A549 (cell line): Measurements from ENCODE around the gene TRIM25. TPM values are rescaled to one million over a fixed set of nuclear protein-coding genes. Genes with fewer than 3 reads are reported as not detected.
A peak's percentile ranks its signal among the peaks of the same experiment; 100 is the strongest.

Experiments used
- ATAC-seq, 2 experiments: fragments of 200-7000 bp in 1 of 2; fragments of >200 bp in 1 of 2; cut with Nextera tagmentation in 1 of 2; cut with Tn5 transposase in 1 of 2; 3 replicates each; pipeline versions ENCODE4 v1.8.0 to v1.9.1; 2018 to 2020; ENCODE audit warnings: mild to moderate bottlenecking in 1 of 2, moderate library complexity in 1 of 2
- CTCF ChIA-PET: fragments of 300-600 bp; sonication (Branson Sonifier 250); formaldehyde crosslinking; extraction: SDS; loops from one replicate; lab custom pipeline; 2021; ENCODE audit warnings: antibody characterized with exemption, inconsistent platforms; lab: Yijun Ruan, JAX
- POLR2A ChIA-PET: fragments of 350-600 bp; formaldehyde crosslinking; extraction: SDS; loops from one replicate; lab custom pipeline; 2021; ENCODE audit warnings: antibody characterized with exemption, inconsistent platforms; lab: Yijun Ruan, JAX
- DNase-seq, 2 experiments: peaks; one replicate each; pipeline versions ENCODE4 v3.0.0 to v3.0.0-alpha.2; 2011 to 2016; ENCODE audit warnings: low read depth in 1 of 2, low spot score in 1 of 2
- FAIRE-seq: peaks from 2 replicates; lab custom pipeline; 2011; peaks lifted over from hg19 to GRCh38; lab: Jason Lieb, UNC
- H3K27ac ChIP-seq, 2 experiments: fragments of >200 bp; sonication (Bioruptor Twin); formaldehyde crosslinking; 3 replicates each; pipeline ENCODE4 v1.5.1; 2016 to 2017
- H3K4me1 ChIP-seq: fragments of >200 bp; sonication (Bioruptor Twin); formaldehyde crosslinking; 3 replicates; pipeline ENCODE4 v1.6.1; 2016
- H3K4me2 ChIP-seq: fragments of >200 bp; sonication (Bioruptor Twin); formaldehyde crosslinking; 3 replicates; pipeline ENCODE4 v1.6.1; 2016
- H3K4me3 ChIP-seq: fragments of >200 bp; sonication (Bioruptor Twin); formaldehyde crosslinking; 3 replicates; pipeline ENCODE4 v1.5.1; 2016
- H3K9me3 ChIP-seq: fragments of >200 bp; sonication (Bioruptor Twin); formaldehyde crosslinking; 3 replicates; pipeline ENCODE4 v1.6.1; 2016
- BHLHE40 ChIP-seq: IDR thresholded peaks from 2 replicates; pipeline ENCODE4 v1.6.1; 2012; ENCODE audit warnings: low read depth, low read length, inconsistent platforms
- CBX8 ChIP-seq: fragments of 200-600 bp; sonication (generic); IDR thresholded peaks from 2 replicates; pipeline ENCODE4 v1.6.1; 2016
- CHD2 ChIP-seq: fragments of 150-350 bp; IDR thresholded peaks from 2 replicates; pipeline ENCODE4 v1.6.1; 2014; ENCODE audit warnings: low read length; ENCODE audit not compliant: partially characterized antibody
- EHF ChIP-seq: fragments of 250-450 bp; sonication (Bioruptor Pico); IDR thresholded peaks from 2 replicates; pipeline ENCODE4 v1.5.0; 2020; ENCODE audit warnings: mild to moderate bottlenecking
- EHMT2 ChIP-seq: fragments of 200-600 bp; sonication (generic); IDR thresholded peaks from 2 replicates; pipeline ENCODE4 v1.6.1; 2016; ENCODE audit warnings: antibody characterized with exemption, low read depth, mild to moderate bottlenecking, moderate library complexity
- EP300 ChIP-seq, 2 experiments: fragments of >200 bp; sonication (Bioruptor Twin); formaldehyde crosslinking; IDR thresholded peaks; 2 replicates in 1 of 2; 3 replicates in 1 of 2; pipeline ENCODE4 v1.6.1; 2016 to 2017
- FOSL2 ChIP-seq, 2 experiments: fragments of 450-650 bp in 1 of 2; fragments of >200 bp in 1 of 2; sonication (Bioruptor Twin) in 1 of 2; formaldehyde crosslinking; IDR thresholded peaks; 2 replicates each; pipeline versions ENCODE4 v1.5.0 to v1.6.1; 2016 to 2020; ENCODE audit warnings: mild to moderate bottlenecking in 1 of 2, moderate library complexity in 1 of 2
- HOXB13 ChIP-seq: fragments of 250-450 bp; sonication (Bioruptor Pico); IDR thresholded peaks from 2 replicates; pipeline ENCODE4 v1.5.0; 2020; ENCODE audit warnings: low read depth, mild to moderate bottlenecking, moderate library complexity
- KDM1A ChIP-seq: fragments of 200-600 bp; sonication (generic); IDR thresholded peaks from 2 replicates; pipeline ENCODE4 v1.6.1; 2016; ENCODE audit warnings: low read depth, mild to moderate bottlenecking
- KDM5A ChIP-seq: fragments of 200-600 bp; sonication (generic); IDR thresholded peaks from 2 replicates; pipeline ENCODE4 v1.6.1; 2016; ENCODE audit warnings: antibody characterized with exemption, mild to moderate bottlenecking
- MAFK ChIP-seq: fragments of 450-650 bp; IDR thresholded peaks from 2 replicates; pipeline ENCODE4 v1.6.1; 2014; ENCODE audit not compliant: partially characterized antibody
- MAZ ChIP-seq: fragments of 150-350 bp; IDR thresholded peaks from 2 replicates; pipeline ENCODE4 v1.6.1; 2014; ENCODE audit warnings: antibody characterized with exemption, low read depth, low read length, borderline replicate concordance
- NPAS2 ChIP-seq: fragments of 250-450 bp; sonication (Bioruptor Pico); IDR thresholded peaks from 2 replicates; pipeline ENCODE4 v1.8.0; 2022; ENCODE audit warnings: mild to moderate bottlenecking, moderate library complexity, borderline replicate concordance
- NR3C1 ChIP-seq: fragments of >200 bp; sonication (Bioruptor Twin); formaldehyde crosslinking; IDR thresholded peaks from 3 replicates; pipeline ENCODE4 v1.6.1; 2017
- POLR2AphosphoS2 ChIP-seq: conservative IDR thresholded peaks from 2 replicates; pipeline ENCODE4 v1.6.1; 2012; ENCODE audit warnings: low read length, improper control_type of control experiment, inconsistent platforms
- SREBF2 ChIP-seq: fragments of 450-650 bp; IDR thresholded peaks from 2 replicates; pipeline ENCODE4 v1.6.1; 2014; ENCODE audit warnings: mild to moderate bottlenecking, moderate library complexity
- TP53 ChIP-seq: fragments of 250-450 bp; sonication (Bioruptor Pico); IDR thresholded peaks from 2 replicates; pipeline ENCODE4 v1.5.0; 2021; ENCODE audit warnings: mild to moderate bottlenecking, moderate library complexity
- ZC3H11A ChIP-seq: fragments of 450-650 bp; IDR thresholded peaks from 2 replicates; pipeline ENCODE4 v1.6.1; 2014; ENCODE audit warnings: antibody characterized with exemption, mild to moderate bottlenecking
- ZFP36 ChIP-seq: fragments of 450-650 bp; IDR thresholded peaks from 2 replicates; pipeline ENCODE4 v1.6.1; 2014; ENCODE audit warnings: borderline replicate concordance; ENCODE audit not compliant: partially characterized antibody
- ZSCAN20 ChIP-seq: fragments of 250-450 bp; sonication (Bioruptor Pico); IDR thresholded peaks from 2 replicates; pipeline ENCODE4 v1.8.0; 2022; ENCODE audit warnings: mild to moderate bottlenecking, moderate library complexity
- whole genome bisulfite sequencing: methylation state at CpG from one replicate; pipeline ENCODE4 v1.1.6; 2017; ENCODE audit errors: missing lambda C conversion rate; 5-methylcytosine and 5-hydroxymethylcytosine counted together
- polyA plus RNA-seq, 4 experiments: library from polyadenylated mRNA; depleted of rRNA in 3 of 4; stranded (reverse); fragments of >200 nt; fragmentation: RNase III in 1 of 4; extraction: RNeasy Plus Mini Kit Qiagen cat#74134 plus additional on column Dnase treatment in 1 of 4; gene quantifications; 2 replicates in 3 of 4; 3 replicates in 1 of 4; pipeline ENCODE4 v1.2.3, GENCODE V29; 2011 to 2017
- TF ChIP-seq, protein P1 (sequence below): IDR thresholded peaks from 2 replicates; pipeline ENCODE4 v1.6.1; 2012; ENCODE audit warnings: low read depth, borderline replicate concordance
- TF ChIP-seq, protein P2 (sequence below): fragments of 150-350 bp; IDR thresholded peaks from 2 replicates; pipeline ENCODE4 v1.6.1; 2014; ENCODE audit warnings: low read depth, mild to moderate bottlenecking, low read length
- TF ChIP-seq, protein P3 (sequence below): IDR thresholded peaks from 2 replicates; pipeline ENCODE4 v1.6.1; 2012
- TF ChIP-seq, protein P4 (sequence below): fragments of 200-600 bp; sonication (generic); IDR thresholded peaks from 2 replicates; pipeline ENCODE4 v1.6.1; 2016; ENCODE audit warnings: antibody characterized with exemption, mild to moderate bottlenecking, moderate library complexity

Gene TRIM25
- polyA plus RNA-seq, 2 of the 4 experiments (the other 2 are of a cell fraction): 38.3 to 65.4 TPM

DNA sequence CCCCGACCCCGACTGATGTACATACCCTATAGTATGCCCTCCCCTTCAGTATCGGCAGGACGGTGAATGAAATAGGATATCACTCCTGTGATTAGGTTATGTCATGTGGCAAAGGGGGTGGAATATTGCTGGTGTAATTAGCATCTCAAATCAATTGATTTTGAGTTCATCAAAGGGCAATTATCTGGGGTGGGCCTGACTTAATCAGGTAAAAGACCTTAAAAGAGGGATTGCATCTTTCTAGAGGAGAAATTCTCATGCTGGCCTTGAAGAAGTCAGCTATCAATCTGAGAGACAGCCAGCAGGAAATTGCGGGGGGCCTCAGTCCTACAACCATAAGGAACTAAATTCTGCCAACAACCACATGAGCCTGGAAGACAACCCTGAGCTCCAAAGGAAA lies 10.3 kb downstream of the TRIM25 start:
- Histone ChIP-seq H3K4me1 (peaks cover 19% of the 10 kb centered on the region), H3K9me3 (peaks cover 9% of the 10 kb centered on the region), H3K4me3 (no peak overlapping the region), H3K4me2 (no peak overlapping the region)
- ATAC-seq (no peak), DNase-seq (no peak), FAIRE-seq (no peak)
- ChIA-PET CTCF (interaction anchor here (0.9 to 3.0 kb wide), 6 partner anchors 9 to 85 kb away, joined by 3 to 12 read pairs (median 4); no protein-coding TSS in a partner anchor), POLR2A (interaction anchor here (4.5 kb wide), 1 partner anchor 10 kb away, joined by 34 read pairs; the partner anchor contains the start of gene TRIM25)
- WGBS: 77% methylated on average over 5 of the region's 5 CpGs
- TF ChIP-seq EHMT2: no peak
- no peak for TF ChIP-seq CHD2
- no peak for TF ChIP-seq KDM1A
- no peak for TF ChIP-seq ZC3H11A
- TF ChIP-seq ZSCAN20: no peak
- no peak for TF ChIP-seq EP300 (IDR thresholded peaks at IDR 0.05)
- TF ChIP-seq, protein P1, sequence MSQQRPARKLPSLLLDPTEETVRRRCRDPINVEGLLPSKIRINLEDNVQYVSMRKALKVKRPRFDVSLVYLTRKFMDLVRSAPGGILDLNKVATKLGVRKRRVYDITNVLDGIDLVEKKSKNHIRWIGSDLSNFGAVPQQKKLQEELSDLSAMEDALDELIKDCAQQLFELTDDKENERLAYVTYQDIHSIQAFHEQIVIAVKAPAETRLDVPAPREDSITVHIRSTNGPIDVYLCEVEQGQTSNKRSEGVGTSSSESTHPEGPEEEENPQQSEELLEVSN: no peak
- no peak for TF ChIP-seq MAZ
- TF ChIP-seq EHF (CRISPR knock-in tag): no peak
- TF ChIP-seq MAFK: no peak
- TF ChIP-seq, protein P2, sequence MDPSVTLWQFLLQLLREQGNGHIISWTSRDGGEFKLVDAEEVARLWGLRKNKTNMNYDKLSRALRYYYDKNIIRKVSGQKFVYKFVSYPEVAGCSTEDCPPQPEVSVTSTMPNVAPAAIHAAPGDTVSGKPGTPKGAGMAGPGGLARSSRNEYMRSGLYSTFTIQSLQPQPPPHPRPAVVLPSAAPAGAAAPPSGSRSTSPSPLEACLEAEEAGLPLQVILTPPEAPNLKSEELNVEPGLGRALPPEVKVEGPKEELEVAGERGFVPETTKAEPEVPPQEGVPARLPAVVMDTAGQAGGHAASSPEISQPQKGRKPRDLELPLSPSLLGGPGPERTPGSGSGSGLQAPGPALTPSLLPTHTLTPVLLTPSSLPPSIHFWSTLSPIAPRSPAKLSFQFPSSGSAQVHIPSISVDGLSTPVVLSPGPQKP: no peak
- TF ChIP-seq BHLHE40: no peak
- no peak for TF ChIP-seq NPAS2 (CRISPR knock-in tag)
- TF ChIP-seq HOXB13 (CRISPR knock-in tag): no peak
- no peak for TF ChIP-seq POLR2AphosphoS2
- TF ChIP-seq, protein P3, sequence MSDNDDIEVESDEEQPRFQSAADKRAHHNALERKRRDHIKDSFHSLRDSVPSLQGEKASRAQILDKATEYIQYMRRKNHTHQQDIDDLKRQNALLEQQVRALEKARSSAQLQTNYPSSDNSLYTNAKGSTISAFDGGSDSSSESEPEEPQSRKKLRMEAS: no peak
- TF ChIP-seq NR3C1: no peak
- TF ChIP-seq, all 56 proteins: peak for 0
- no peak overlapping the region for H3K27ac ChIP-seq

DNA sequence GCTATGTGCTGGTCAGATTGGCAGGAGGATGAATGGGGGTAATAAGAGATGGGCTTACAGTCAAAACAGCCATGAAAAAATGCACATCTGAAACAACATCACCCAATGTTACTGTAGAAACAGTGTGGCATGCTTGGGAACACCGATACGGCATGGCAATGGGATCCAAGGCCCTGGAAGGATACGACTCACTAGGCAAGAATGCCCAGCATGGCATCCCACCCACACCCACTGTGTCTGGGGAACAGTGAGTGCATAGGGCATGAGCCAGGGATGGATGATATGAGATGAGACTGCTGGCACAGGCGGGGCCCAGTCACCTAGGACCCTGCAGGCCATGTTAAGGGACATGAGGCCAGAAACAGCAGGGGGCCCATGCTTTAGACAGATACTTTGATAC lies 11.5 kb downstream of the TRIM25 start:
- TF ChIP-seq TP53 (CRISPR knock-in tag) (no peak), SREBF2 (no peak), FOSL2 (IDR thresholded peaks at IDR 0.05) (no peak), FOSL2 (CRISPR knock-in tag; IDR thresholded peaks at IDR 0.05) (peak; percentile 38)
- TF ChIP-seq, protein P3: peak; percentile 51
- peak overlapping the region; percentile 41 to 43; a peak in 4 of 6 replicates for H3K27ac ChIP-seq
- peaks cover 9% of the 10 kb centered on the region for H3K9me3 ChIP-seq
- FAIRE-seq (no peak), DNase-seq (peak; percentile 68 to 69), ATAC-seq (peak; percentile 75 to 88)
- 0 out of 3 replicates have a peak overlapping the region, but pooled peaks have one; percentile 3 for H3K4me2 ChIP-seq
- peaks cover 23% of the 10 kb centered on the region for H3K4me1 ChIP-seq
- ChIA-PET CTCF (interaction anchor here (1.4 kb wide), 1 partner anchor 10 kb away, joined by 4 read pairs; no protein-coding TSS in a partner anchor), POLR2A (interaction anchor here (4.5 kb wide), 1 partner anchor 12 kb away, joined by 34 read pairs; the partner anchor contains the start of gene TRIM25)
- no peak overlapping the region for H3K4me3 ChIP-seq
- 50% methylated on average over 4 of the region's 4 CpGs for WGBS

DNA sequence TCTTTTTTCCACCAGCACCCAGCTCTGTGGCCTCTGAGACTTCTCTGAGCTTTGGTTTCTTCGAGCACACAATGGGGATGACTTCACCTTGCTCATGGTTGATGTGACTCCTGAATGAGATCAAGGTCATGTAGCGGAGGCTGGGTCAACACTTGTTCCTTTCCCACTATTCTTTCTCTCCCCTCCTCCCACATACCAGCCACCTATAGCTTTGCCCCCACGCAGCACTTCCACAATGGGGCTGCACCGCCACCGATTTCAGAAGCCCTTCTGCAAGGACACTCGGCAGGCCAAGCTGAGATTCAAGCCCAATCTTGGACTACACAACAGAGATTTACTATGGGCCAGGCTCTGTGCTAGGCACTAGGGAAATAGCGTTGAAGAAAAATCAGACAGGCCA lies 14.4 kb downstream of the TRIM25 start:
- ChIA-PET CTCF (interaction anchor here (0.6 to 1.7 kb wide), 6 partner anchors 11 to 1154 kb away, joined by 3 to 5 read pairs (median 3); partner anchors contain the start of gene COIL), POLR2A (interaction anchor here (4.5 kb wide), 1 partner anchor 15 kb away, joined by 34 read pairs; the partner anchor contains the start of gene TRIM25)
- FAIRE-seq: no peak
- no peak for ATAC-seq
- Histone ChIP-seq H3K4me3 (no peak overlapping the region), H3K27ac (no peak overlapping the region), H3K9me3 (peaks cover 9% of the 10 kb centered on the region), H3K4me2 (no peak overlapping the region), H3K4me1 (peaks cover 35% of the 10 kb centered on the region)
- no peak for DNase-seq
- 95% methylated on average over 7 of the region's 7 CpGs for WGBS
- TF ChIP-seq ZFP36: no peak
- TF ChIP-seq CBX8: no peak
- no peak for TF ChIP-seq KDM1A
- TF ChIP-seq, protein P4, sequence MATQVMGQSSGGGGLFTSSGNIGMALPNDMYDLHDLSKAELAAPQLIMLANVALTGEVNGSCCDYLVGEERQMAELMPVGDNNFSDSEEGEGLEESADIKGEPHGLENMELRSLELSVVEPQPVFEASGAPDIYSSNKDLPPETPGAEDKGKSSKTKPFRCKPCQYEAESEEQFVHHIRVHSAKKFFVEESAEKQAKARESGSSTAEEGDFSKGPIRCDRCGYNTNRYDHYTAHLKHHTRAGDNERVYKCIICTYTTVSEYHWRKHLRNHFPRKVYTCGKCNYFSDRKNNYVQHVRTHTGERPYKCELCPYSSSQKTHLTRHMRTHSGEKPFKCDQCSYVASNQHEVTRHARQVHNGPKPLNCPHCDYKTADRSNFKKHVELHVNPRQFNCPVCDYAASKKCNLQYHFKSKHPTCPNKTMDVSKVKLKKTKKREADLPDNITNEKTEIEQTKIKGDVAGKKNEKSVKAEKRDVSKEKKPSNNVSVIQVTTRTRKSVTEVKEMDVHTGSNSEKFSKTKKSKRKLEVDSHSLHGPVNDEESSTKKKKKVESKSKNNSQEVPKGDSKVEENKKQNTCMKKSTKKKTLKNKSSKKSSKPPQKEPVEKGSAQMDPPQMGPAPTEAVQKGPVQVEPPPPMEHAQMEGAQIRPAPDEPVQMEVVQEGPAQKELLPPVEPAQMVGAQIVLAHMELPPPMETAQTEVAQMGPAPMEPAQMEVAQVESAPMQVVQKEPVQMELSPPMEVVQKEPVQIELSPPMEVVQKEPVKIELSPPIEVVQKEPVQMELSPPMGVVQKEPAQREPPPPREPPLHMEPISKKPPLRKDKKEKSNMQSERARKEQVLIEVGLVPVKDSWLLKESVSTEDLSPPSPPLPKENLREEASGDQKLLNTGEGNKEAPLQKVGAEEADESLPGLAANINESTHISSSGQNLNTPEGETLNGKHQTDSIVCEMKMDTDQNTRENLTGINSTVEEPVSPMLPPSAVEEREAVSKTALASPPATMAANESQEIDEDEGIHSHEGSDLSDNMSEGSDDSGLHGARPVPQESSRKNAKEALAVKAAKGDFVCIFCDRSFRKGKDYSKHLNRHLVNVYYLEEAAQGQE: no peak
- no peak for TF ChIP-seq BHLHE40
- TF ChIP-seq KDM5A: no peak
- TF ChIP-seq CHD2: no peak
